IMR-90 (cell line): ENCODE data around the gene ANP32B.

Experiments used
- BHLHE40 ChIP-seq: fragments of 150-350 bp; IDR thresholded peaks from 2 replicates; pipeline ENCODE4 v1.6.1; 2016; ENCODE audit warnings: mild to moderate bottlenecking, low read depth, low read length
- CEBPB ChIP-seq: IDR thresholded peaks from 2 replicates; pipeline ENCODE4 v1.6.1; 2012; ENCODE audit warnings: low read depth, low read length, improper control_type of control experiment
- CTCF ChIP-seq: conservative IDR thresholded peaks from 2 replicates; pipeline ENCODE4 v1.5.1; 2012; ENCODE audit warnings: mild to moderate bottlenecking, low read depth, low read length, improper control_type of control experiment
- MAFK ChIP-seq: IDR thresholded peaks from 2 replicates; pipeline ENCODE4 v1.6.1; 2012; ENCODE audit warnings: low read depth, low read length, improper control_type of control experiment
- POLR2A ChIP-seq: IDR thresholded peaks from 2 replicates; pipeline ENCODE4 v1.6.1; 2012; ENCODE audit warnings: mild to moderate bottlenecking, low read depth, low read length
- RAD21 ChIP-seq: IDR thresholded peaks from 2 replicates; pipeline ENCODE4 v1.6.1; 2012; ENCODE audit warnings: low read length, improper control_type of control experiment
- USF2 ChIP-seq: fragments of 150-350 bp; IDR thresholded peaks from 2 replicates; pipeline ENCODE4 v1.6.1; 2017; ENCODE audit warnings: mild to moderate bottlenecking, antibody characterized with exemption, low read length, low read depth

DNA sequence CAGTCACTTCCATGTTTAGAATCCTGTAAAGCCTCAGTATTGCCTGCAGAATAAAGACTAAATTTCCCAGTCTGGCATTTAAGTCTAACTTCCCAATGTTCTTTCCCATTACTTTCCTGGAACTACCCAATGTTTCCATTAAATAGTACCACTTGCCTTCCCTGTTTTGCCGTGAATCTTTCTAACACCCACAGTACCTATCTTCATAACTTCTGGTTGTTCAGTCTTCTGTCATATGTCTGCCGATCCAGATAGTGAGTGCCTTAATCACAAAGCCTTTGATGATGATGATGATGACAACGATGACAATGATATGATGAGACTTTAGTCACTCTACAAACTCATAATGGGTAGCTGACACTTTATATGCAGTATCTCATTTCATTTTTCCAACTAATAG lies 38.5 kb upstream of the ANP32B start:
- no peak for TF ChIP-seq CTCF
- TF ChIP-seq USF2, result no peak
- TF ChIP-seq CEBPB, result no peak
- TF ChIP-seq RAD21, result no peak
- TF ChIP-seq BHLHE40, result no peak
- no peak for TF ChIP-seq MAFK
- no peak for TF ChIP-seq POLR2A
